Neural cell (in vitro differentiated cells): Measurements from ENCODE around the gene ZNF580.

Experiments
- CTCF ChIP-seq: fragments of 450-650 bp; IDR thresholded peaks from 2 replicates; pipeline ENCODE4 v1.5.1; 2014; ENCODE audit warnings: antibody characterized with exemption, mild to moderate bottlenecking, moderate library complexity; ENCODE audit not compliant: poor library complexity, severe bottlenecking
- EP300 ChIP-seq: fragments of 450-650 bp; conservative IDR thresholded peaks from 2 replicates; pipeline ENCODE4 v1.6.1; 2014; ENCODE audit warnings: antibody characterized with exemption, mild to moderate bottlenecking, moderate library complexity; ENCODE audit not compliant: poor library complexity, severe bottlenecking
- EZH2 ChIP-seq: fragments of 200-600, 300-800 bp; shearing (Covaris generic), sonication (generic); IDR thresholded peaks from 2 replicates; pipeline ENCODE4 v1.6.1; 2014; ENCODE audit warnings: antibody characterized with exemption, low read length, borderline replicate concordance, mild to moderate bottlenecking; ENCODE audit not compliant: insufficient read depth, poor library complexity, severe bottlenecking
- MXI1 ChIP-seq: fragments of 450-650 bp; conservative IDR thresholded peaks from 2 replicates; pipeline ENCODE4 v1.6.1; 2014; ENCODE audit warnings: antibody characterized with exemption, mild to moderate bottlenecking; ENCODE audit not compliant: poor library complexity, severe bottlenecking
- POLR2AphosphoS5 ChIP-seq: IDR thresholded peaks from 2 replicates; pipeline ENCODE4 v1.6.1; 2012
- RAD21 ChIP-seq: fragments of 450-650 bp; conservative IDR thresholded peaks from 2 replicates; pipeline ENCODE4 v1.6.1; 2014; ENCODE audit warnings: antibody characterized with exemption, mild to moderate bottlenecking, moderate library complexity
- REST ChIP-seq: IDR thresholded peaks from 2 replicates; pipeline ENCODE4 v1.6.1; 2012; ENCODE audit warnings: borderline replicate concordance
- TAF1 ChIP-seq: IDR thresholded peaks from 2 replicates; pipeline ENCODE4 v1.6.1; 2012; ENCODE audit warnings: low read depth

GRCh38 chr19:55659822-55660221 is 19.0 kb downstream of the ZNF580 start:
- TF ChIP-seq CTCF (no peak), EP300 (no peak), EZH2 (no peak), RAD21 (no peak), POLR2AphosphoS5 (no peak), TAF1 (no peak), REST (no peak), MXI1 (no peak)
